Psoas muscle (tissue), 8 donors: ENCODE results near the gene PDIA5. TPM values are rescaled to one million over a fixed set of nuclear protein-coding genes. Genes with fewer than 3 reads are reported as not detected.

Experiments
- ATAC-seq, 4 donors: fragments of 200-7000 bp; cut with Tn5 transposase; one replicate each; pipeline ENCODE4 v1.9.1; 2020; ENCODE audit warnings: moderate library complexity in 3 of 4, mild to moderate bottlenecking in 2 of 4
- DNase-seq, 2 donors: peaks; one replicate each; pipeline ENCODE4 v3.0.0-alpha.2; 2020
- H3K27ac ChIP-seq: fragments of 200-600 bp; one replicate; pipeline ENCODE4 v1.8.0; 2022
- H3K27me3 ChIP-seq, 3 donors: fragments of 200-600 bp in 1 of 3; one replicate each; pipeline versions ENCODE4 v1.6.1 to v1.8.0; 2013 to 2022; ENCODE audit warnings: low read length in 2 of 3, mild to moderate bottlenecking in 2 of 3, moderate library complexity in 1 of 3; ENCODE audit not compliant: insufficient read depth in 3 of 3
- H3K36me3 ChIP-seq, 2 donors: fragments of 200-600 bp in 1 of 2; one replicate each; pipeline versions ENCODE4 v1.6.1 to v1.8.0; 2013 to 2022; ENCODE audit warnings: low read depth in 1 of 2, mild to moderate bottlenecking in 1 of 2, moderate library complexity in 1 of 2; ENCODE audit not compliant: insufficient read depth in 1 of 2
- H3K4me1 ChIP-seq: fragments of 200-600 bp; one replicate; pipeline ENCODE4 v1.8.0; 2022
- H3K4me3 ChIP-seq: fragments of 200-600 bp; one replicate; pipeline ENCODE4 v1.8.0; 2022; ENCODE audit warnings: mild to moderate bottlenecking
- H3K9me3 ChIP-seq: fragments of 200-600 bp; one replicate; pipeline ENCODE4 v1.8.0; 2022
- WGBS, 3 donors: extraction: QIAGEN DNeasy Blood & Tissue Kit; methylation state at CpG; one replicate each; pipeline versions ENCODE4 v1.1.6 to v1.1.7; 2013; 5-methylcytosine and 5-hydroxymethylcytosine counted together
- intact Hi-C, 2 donors: fragments of 100-400 bp; cut with DNase I; formaldehyde crosslinking; loops; one replicate each; pipeline versions ENCODE4 v1.11.0 to v1.14.2; 2022
- polyA plus RNA-seq, 3 donors: library from polyadenylated mRNA; stranded (reverse); fragments of 200-250 nt; gene quantifications; one replicate each; pipeline ENCODE4 v1.2.3, GENCODE V29; 2013
- total RNA-seq, 4 donors: library from RNA; stranded (reverse); fragmentation: NEBNext Ultra II Directional in 2 of 4; extraction: Animal tissue kit (Norgen Biotek cat#: 25700) in 2 of 4; gene quantifications; one replicate each; pipeline versions ENCODE4 v1.2.1 to v1.2.4, GENCODE V29; 2021 to 2023
- TF ChIP-seq, protein P1 (sequence below): fragments of 200-600 bp; IDR thresholded peaks from one replicate; pipeline ENCODE4 v1.8.0; 2022; ENCODE audit warnings: antibody characterized with exemption
- donor health status: healthy with polysubstance abuse.
- donor health status: DM: no; HTN: no; CAD: no; lungs with moderate emphysema.
- donor health status: Bipolar disorder and iron deficiency.
- donor health status: healthy.
- donor health status: DM: yes; HTN: yes; CAD: no.
- donor health status: DM: no; HTN: no; CAD: no.
- donor health status: DM: no; HTN: no; CAD: no.
- donor health status: DM: yes; HTN: yes; CAD: no.

PDIA5 gene
- total and polyA plus RNA-seq, 7 donors, result 2.9 to 6.4 (median 4.6) TPM

DNA sequence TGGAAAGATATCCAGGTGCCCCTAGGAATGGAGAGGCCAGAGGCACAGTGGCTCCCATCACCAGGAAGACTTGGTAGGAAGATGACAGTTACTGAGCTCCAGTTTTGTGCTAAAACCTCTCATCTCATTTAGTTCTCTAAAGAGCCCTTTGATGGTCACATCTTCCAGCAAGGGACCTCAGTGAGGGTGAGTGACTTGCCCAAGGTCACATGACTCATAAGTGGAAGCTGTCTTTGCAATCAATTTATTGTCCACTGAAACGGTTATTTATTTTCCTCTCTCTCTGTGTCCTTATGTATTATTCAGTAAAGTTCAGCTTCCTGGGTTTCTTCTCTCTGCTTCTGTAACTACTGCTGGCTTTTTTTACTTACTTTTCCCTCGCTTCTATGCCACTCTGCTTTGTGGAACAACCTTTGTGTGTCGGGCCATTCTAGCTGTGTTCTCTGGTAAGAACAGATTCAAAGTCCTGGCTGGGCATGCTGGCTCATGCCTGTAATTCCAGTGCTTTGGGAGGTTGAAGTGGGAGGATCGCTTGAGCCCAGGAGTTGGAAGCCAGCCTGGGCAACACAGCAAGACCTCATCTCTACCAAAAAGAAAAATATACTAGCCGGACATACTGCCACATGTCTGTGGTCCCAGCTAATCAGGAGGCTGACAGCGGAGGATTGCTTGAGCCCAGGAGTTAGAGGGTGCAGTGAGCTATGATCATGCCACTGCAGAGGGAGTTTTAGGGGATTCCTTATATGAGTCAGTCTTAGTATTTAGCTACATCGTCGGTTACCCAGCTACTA, 55.9 kb downstream of the PDIA5 start:
- no peaks in the 10 kb centered on the region for H3K27me3 ChIP-seq
- TF ChIP-seq, protein P1, sequence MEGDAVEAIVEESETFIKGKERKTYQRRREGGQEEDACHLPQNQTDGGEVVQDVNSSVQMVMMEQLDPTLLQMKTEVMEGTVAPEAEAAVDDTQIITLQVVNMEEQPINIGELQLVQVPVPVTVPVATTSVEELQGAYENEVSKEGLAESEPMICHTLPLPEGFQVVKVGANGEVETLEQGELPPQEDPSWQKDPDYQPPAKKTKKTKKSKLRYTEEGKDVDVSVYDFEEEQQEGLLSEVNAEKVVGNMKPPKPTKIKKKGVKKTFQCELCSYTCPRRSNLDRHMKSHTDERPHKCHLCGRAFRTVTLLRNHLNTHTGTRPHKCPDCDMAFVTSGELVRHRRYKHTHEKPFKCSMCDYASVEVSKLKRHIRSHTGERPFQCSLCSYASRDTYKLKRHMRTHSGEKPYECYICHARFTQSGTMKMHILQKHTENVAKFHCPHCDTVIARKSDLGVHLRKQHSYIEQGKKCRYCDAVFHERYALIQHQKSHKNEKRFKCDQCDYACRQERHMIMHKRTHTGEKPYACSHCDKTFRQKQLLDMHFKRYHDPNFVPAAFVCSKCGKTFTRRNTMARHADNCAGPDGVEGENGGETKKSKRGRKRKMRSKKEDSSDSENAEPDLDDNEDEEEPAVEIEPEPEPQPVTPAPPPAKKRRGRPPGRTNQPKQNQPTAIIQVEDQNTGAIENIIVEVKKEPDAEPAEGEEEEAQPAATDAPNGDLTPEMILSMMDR, result no peak
- no peak overlapping the region for H3K27ac ChIP-seq
- intact Hi-C loops, result no loop called here
- no peak for DNase-seq
- ATAC-seq, result no peak
- 35 to 72% (median 57%) methylated on average over 8 of the region's 8 CpGs for WGBS, 3 donors
- no peak overlapping the region for H3K4me3 ChIP-seq
- no peaks in the 10 kb centered on the region for H3K4me1 ChIP-seq
- no peaks in the 10 kb centered on the region for H3K9me3 ChIP-seq
- H3K36me3 ChIP-seq, result peaks cover 0 to 29% of the 10 kb centered on the region in 2 donors

DNA sequence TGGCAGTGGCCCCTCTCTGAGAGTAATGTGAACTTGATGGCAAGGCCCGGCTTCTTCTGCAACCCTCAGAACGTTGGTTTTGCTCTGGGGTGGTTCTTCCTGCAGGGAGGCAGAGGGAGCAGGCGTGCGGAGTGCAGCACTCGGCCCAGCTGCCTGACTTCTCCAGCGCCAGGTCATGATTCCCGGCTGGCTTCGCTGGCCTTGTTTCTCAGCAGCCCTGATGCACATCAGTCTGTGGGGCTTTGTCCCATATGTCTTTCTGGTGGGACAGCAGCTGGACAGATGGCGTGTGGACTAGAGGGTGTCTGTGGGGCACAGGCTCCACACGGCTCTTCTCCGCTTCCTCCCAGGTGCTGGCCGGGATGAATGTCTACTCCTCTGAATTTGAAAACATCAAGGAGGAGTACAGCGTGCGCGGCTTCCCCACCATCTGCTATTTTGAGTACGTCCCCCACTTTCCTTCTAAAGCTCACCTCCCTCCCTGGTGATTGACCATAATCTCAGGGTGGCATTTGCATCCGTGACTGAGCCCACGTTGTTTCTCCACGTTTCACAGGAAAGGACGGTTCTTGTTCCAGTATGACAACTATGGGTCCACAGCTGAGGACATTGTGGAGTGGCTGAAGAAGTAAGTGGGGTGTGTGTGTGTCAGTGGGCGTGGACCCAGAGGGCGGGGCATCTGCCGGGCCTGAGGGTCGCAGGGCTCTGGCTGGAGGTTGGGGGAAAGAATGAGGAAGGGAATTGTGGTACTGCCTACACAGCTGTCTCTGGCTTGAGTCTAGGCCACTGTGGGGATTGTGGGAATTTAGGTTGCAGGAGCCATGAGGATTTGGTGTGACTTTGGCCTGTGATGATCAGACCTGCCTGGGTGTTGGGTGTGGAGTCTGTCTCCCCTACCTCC, 57.1 kb downstream of the PDIA5 start:
- Histone ChIP-seq H3K27ac (no peak overlapping the region), H3K4me1 (no peaks in the 10 kb centered on the region), H3K9me3 (no peaks in the 10 kb centered on the region), H3K4me3 (no peak overlapping the region), H3K36me3 (peaks cover 0 to 39% of the 10 kb centered on the region in 2 donors), H3K27me3 (no peaks in the 10 kb centered on the region)
- DNase-seq, result no peak
- TF ChIP-seq, protein P1, result no peak
- intact Hi-C loops, result no loop called here
- 75 to 85% (median 76%) methylated on average over 23 to 24 of the region's 24 CpGs for WGBS, 3 donors
- no peak for ATAC-seq

DNA sequence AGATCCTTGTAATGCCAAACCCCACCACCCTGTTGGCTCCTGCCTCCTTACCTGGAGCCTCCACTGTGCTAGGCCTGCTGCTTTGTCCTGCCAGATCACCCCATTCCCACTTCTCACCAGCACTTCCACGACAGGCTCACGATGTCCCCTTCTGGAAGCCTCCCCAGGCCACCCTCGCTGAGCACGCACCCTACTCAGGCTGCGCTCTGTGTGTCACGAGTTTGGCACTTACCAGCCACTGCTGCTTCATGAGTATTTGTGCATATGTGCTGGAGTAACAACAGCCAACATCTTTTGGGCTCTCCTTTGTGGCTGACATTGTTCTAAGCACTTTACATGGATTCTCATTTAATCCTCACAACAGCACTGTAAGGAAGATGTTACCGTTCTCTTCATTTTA, 58.1 kb downstream of the PDIA5 start:
- H3K27me3 ChIP-seq, result no peaks in the 10 kb centered on the region

DNA sequence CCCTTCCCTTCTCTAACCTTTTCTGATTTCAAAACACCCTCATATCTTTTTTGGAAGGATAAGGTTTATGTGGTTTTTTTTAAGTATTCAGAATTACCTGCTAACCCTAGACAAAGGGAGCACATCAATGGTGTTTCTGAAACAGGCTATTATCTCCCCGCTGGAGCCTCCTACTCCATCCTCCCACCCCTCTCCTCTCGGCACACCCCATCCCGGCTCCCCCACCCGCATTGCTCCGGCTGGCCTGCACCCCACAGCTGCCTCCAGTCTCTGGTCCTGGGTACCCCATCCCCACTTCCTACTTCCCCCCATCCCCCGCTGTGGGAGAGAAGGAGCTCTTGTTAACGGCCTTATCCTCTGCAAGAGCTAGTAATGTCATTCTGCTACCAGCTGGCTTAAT, 59.2 kb downstream of the PDIA5 start:
- peaks cover 0 to 43% of the 10 kb centered on the region in 2 donors for H3K36me3 ChIP-seq
- no peak overlapping the region for H3K27ac ChIP-seq
- H3K4me1 ChIP-seq, result no peaks in the 10 kb centered on the region
- 78 to 83% (median 81%) methylated on average over 7 of the region's 7 CpGs for WGBS, 3 donors
- no peaks in the 10 kb centered on the region for H3K9me3 ChIP-seq
- intact Hi-C loops, result no loop called here
- H3K4me3 ChIP-seq, result no peak overlapping the region
- DNase-seq (no peak), ATAC-seq (no peak)
- H3K27me3 ChIP-seq, result no peaks in the 10 kb centered on the region
- TF ChIP-seq, protein P1, result no peak

More for the DNA sequence above, 58.1 kb downstream of the PDIA5 start:
- TF ChIP-seq, protein P1, result no peak
- Histone ChIP-seq H3K4me3 (no peak overlapping the region), H3K27ac (no peak overlapping the region), H3K36me3 (peaks cover 0 to 43% of the 10 kb centered on the region in 2 donors), H3K9me3 (no peaks in the 10 kb centered on the region), H3K4me1 (no peaks in the 10 kb centered on the region)
- intact Hi-C loops, result no loop called here
- WGBS, 3 donors, result 95 to 97% (median 97%) methylated on average over 7 of the region's 7 CpGs
- DNase-seq, result no peak
- ATAC-seq, result no peak
